ENCODE results near the gene PGA4. TPM values are rescaled to one million over a fixed set of nuclear protein-coding genes. Genes with fewer than 3 reads are reported as not detected.

The PGA4 gene
- total and polyA plus RNA-seq, 2 of the 8 experiments (the other 6 are each of a cell fraction or from before 2014, with no cell fraction given) = 1.3 TPM; not detected in 1

GRCh38 chr11:61274084-61274483, 51.9 kb downstream of the PGA4 start:
- no peak for DNase-seq (ENCODE audit: low read depth in 1 of 2, low spot score in 2 of 2)
- ChIA-PET CTCF (ENCODE audit: partially characterized antibody) (interaction anchor here (0.5 to 7.2 kb wide), 3 partner anchors 20 to 22 kb away, joined by 3 to 32 read pairs (median 10); no protein-coding TSS in a partner anchor), POLR2A (ENCODE audit: partially characterized antibody) (interaction anchor here (1.1 to 2.5 kb wide), 5 partner anchors 10 to 88 kb away, joined by 3 to 9 read pairs (median 6); partner anchors contain the start of genes CYB561A3, TMEM138 and VWCE)
- Histone ChIP-seq H2AFZ (ENCODE audit: low read length) (no peak overlapping the region), H3K4ac (replicated peaks; ENCODE audit: insufficient read length, low read depth, low read length) (no peak overlapping the region), H3K56ac (replicated peaks; ENCODE audit: insufficient read length, low read depth, low read length) (no peak overlapping the region), H3K9me3 (ENCODE audit: insufficient read depth in 2 of 2, low read depth in 1 of 2, low read length in 1 of 2) (no peaks in the 10 kb centered on the region), H3K9ac (replicated peaks in 1 of 4; ENCODE audit: extremely low read depth in 1 of 4, low read depth in 3 of 4, low read length in 3 of 4) (no peak overlapping the region), H2BK5ac (ENCODE audit: low read depth, low read length) (no peak overlapping the region; the same call in 1 of the 2 replicates), H4K91ac (replicated peaks; ENCODE audit: insufficient read length, low read length) (no peak overlapping the region), H3K79me2 (ENCODE audit: control insufficient read depth in 1 of 2, insufficient read depth in 2 of 2, low read length in 2 of 2) (no peaks in the 10 kb centered on the region; a peak in 1 of 4 replicates), H3K14ac (ENCODE audit: insufficient read length) (no peak overlapping the region), H3K27ac (ENCODE audit: low read depth, low read length) (no peak overlapping the region), H3K4me3 (ENCODE audit: extremely low read depth in 1 of 4, insufficient read depth in 2 of 4, low read depth in 3 of 4, low read length in 4 of 4) (no peak overlapping the region), H4K5ac (ENCODE audit: insufficient read length, low read depth, low read length) (no peak overlapping the region), H3K23me2 (ENCODE audit: low read depth, low read length) (peaks cover 14% of the 10 kb centered on the region), H2BK12ac (ENCODE audit: low read depth, low read length) (no peak overlapping the region), H2BK20ac (ENCODE audit: low read length) (no peak overlapping the region), H4K20me1 (replicated peaks in 1 of 2; ENCODE audit: control insufficient read depth in 1 of 2, insufficient read depth in 2 of 2, low read length in 2 of 2) (peaks cover 3 to 11% of the 10 kb centered on the region in 2 experiments), H2AK5ac (ENCODE audit: low read depth, low read length) (no peak overlapping the region), H3K36me3 (ENCODE audit: control insufficient read depth in 2 of 4, insufficient read depth in 4 of 4, low read length in 3 of 4) (peaks cover 0 to 14% (median 4%) of the 10 kb centered on the region in 4 experiments; a peak in 4 of 8 replicates), H4K8ac (ENCODE audit: extremely low read depth, insufficient read depth, low read length) (no peak overlapping the region), H3K4me1 (replicated peaks in 1 of 4; ENCODE audit: control insufficient read depth in 3 of 4, insufficient read depth in 4 of 4, low read length in 3 of 4) (no peaks in the 10 kb centered on the region), H2BK15ac (ENCODE audit: low read length) (no peak overlapping the region), H3K18ac (ENCODE audit: extremely low read depth, low read length) (no peak overlapping the region), H3K79me1 (ENCODE audit: low read depth, low read length) (peaks cover 2% of the 10 kb centered on the region; the same call in 1 of the 2 replicates), H3K27me3 (replicated peaks in 1 of 4; ENCODE audit: control insufficient read depth in 3 of 4, extremely low read depth in 1 of 4, insufficient read depth in 3 of 4, low read length in 3 of 4) (no peaks in the 10 kb centered on the region; a peak in 1 of 7 replicates), H3K4me2 (ENCODE audit: insufficient read depth in 1 of 2, low read depth in 2 of 2, low read length in 2 of 2) (no peak overlapping the region), H2BK120ac (replicated peaks; ENCODE audit: low read depth, low read length) (no peak overlapping the region), H3K23ac (ENCODE audit: insufficient read length) (no peak overlapping the region)
- FAIRE-seq = no peak
- 79% methylated on average over 4 of the region's 4 CpGs; no CpG with 5 or more reads in 1 of the 2 experiments for WGBS, 2 experiments (ENCODE audit: extremely low coverage in 1 of 2, insufficient coverage in 1 of 2, insufficient read length in 1 of 2, insufficient replicate concordance in 2 of 2, low coverage in 1 of 2, low lambda C conversion rate in 2 of 2, missing lambda C conversion rate in 1 of 2)
- TF ChIP-seq RXRA (IDR thresholded peaks at IDR 0.05; ENCODE audit: insufficient read depth, low read depth, low read length) (no peak), RFX5 (IDR thresholded peaks at IDR 0.05; ENCODE audit: borderline replicate concordance, low read depth, low read length) (no peak), SIRT6 (IDR thresholded peaks at IDR 0.05; ENCODE audit: low read length) (no peak), CTCF (IDR thresholded peaks at IDR 0.05; ENCODE audit: control extremely low read depth in 1 of 3, insufficient read depth in 1 of 3, low read depth in 1 of 3, low read length in 3 of 3) (no peak), RAD21 (IDR thresholded peaks at IDR 0.05 in 1 of 2, conservative IDR thresholded peaks at IDR 0.05 in 1 of 2; ENCODE audit: low read depth in 2 of 2, low read length in 2 of 2) (no peak), SIN3A (conservative IDR thresholded peaks at IDR 0.05 in 1 of 2, IDR thresholded peaks at IDR 0.05 in 1 of 2; ENCODE audit: low read depth in 1 of 2, low read length in 2 of 2) (no peak), TCF12 (IDR thresholded peaks at IDR 0.05; ENCODE audit: low read depth, low read length) (no peak)
- TF ChIP-seq, protein P1, sequence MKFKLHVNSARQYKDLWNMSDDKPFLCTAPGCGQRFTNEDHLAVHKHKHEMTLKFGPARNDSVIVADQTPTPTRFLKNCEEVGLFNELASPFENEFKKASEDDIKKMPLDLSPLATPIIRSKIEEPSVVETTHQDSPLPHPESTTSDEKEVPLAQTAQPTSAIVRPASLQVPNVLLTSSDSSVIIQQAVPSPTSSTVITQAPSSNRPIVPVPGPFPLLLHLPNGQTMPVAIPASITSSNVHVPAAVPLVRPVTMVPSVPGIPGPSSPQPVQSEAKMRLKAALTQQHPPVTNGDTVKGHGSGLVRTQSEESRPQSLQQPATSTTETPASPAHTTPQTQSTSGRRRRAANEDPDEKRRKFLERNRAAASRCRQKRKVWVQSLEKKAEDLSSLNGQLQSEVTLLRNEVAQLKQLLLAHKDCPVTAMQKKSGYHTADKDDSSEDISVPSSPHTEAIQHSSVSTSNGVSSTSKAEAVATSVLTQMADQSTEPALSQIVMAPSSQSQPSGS (IDR thresholded peaks at IDR 0.05; ENCODE audit: low read length) = no peak
